ENCODE results near the gene SMIM38. TPM values are rescaled to one million over a fixed set of nuclear protein-coding genes. Genes with fewer than 3 reads are reported as not detected.

SMIM38 gene
- total RNA-seq (under 1 TPM; 0.50 to 0.70 TPM), polyA plus RNA-seq (not detected)

- no peaks in the 10 kb centered on the region for H3K9me3 ChIP-seq (ENCODE audit: control insufficient read depth in 1 of 2, low read length in 2 of 2)
- H3K9me3 Mint-ChIP-seq: peaks cover 0 to 1% (median 0%) of the 10 kb centered on the region in 8 donors
- POLR2A ChIA-PET (ENCODE audit: partially characterized antibody): no interaction called here
- no peak within 1 kb of the TSS for H3K27ac ChIP-seq (ENCODE audit: low read depth, low read length)
- CTCF ChIA-PET (ENCODE audit: partially characterized antibody): no interaction called here
- no peaks in the 10 kb centered on the region for H3K36me3 Mint-ChIP-seq
- no peaks in the 10 kb centered on the region for H3K4me1 ChIP-seq (ENCODE audit: insufficient read depth, low read length)
- no peaks in the 10 kb centered on the region for H3K27me3 ChIP-seq (ENCODE audit: insufficient read depth, low read length)
- intact Hi-C loops (cut with micrococcal nuclease): no loop called here
- DNase-seq: no peak
- peak within 1 kb of the TSS in 1 of 7 donors; percentile 70 for H3K27ac Mint-ChIP-seq
- H3K4me3 ChIP-seq (ENCODE audit: low read length in 2 of 2): no peak within 1 kb of the TSS
- no peaks in the 10 kb centered on the region for H3K36me3 ChIP-seq (ENCODE audit: insufficient read depth, low read length)
- H3K4me3 Mint-ChIP-seq: peak within 1 kb of the TSS in 1 of 8 donors; percentile 29
- peaks cover 0 to 5% (median 1%) of the 10 kb centered on the region in 4 donors for H3K4me1 Mint-ChIP-seq
- H3K27me3 Mint-ChIP-seq: peaks cover 1 to 4% of the 10 kb centered on the region in 2 donors
Measured at GRCh38 chr11:69155302-69156234, at the start of gene SMIM38. Gene SMIM38, plus strand, starts transcription at chr11:69155935. Its CDS starts 1,912 bp downstream, at chr11:69157847.

- Histone ChIP-seq H3K4me3 (ENCODE audit: low read length in 2 of 2) (no peak overlapping the region), H3K27ac (ENCODE audit: low read depth, low read length) (no peak overlapping the region), H3K27me3 (ENCODE audit: insufficient read depth, low read length) (no peaks in the 10 kb centered on the region), H3K36me3 (ENCODE audit: insufficient read depth, low read length) (no peaks in the 10 kb centered on the region), H3K9me3 (ENCODE audit: control insufficient read depth in 1 of 2, low read length in 2 of 2) (no peaks in the 10 kb centered on the region), H3K4me1 (ENCODE audit: insufficient read depth, low read length) (no peaks in the 10 kb centered on the region)
- ChIA-PET POLR2A (ENCODE audit: partially characterized antibody) (no interaction called here), CTCF (ENCODE audit: partially characterized antibody) (no interaction called here)
- Mint-ChIP-seq H3K4me3 (peak overlapping the region in 1 of 8 donors; percentile 48), H3K4me1 (peaks cover 0 to 6% (median 3%) of the 10 kb centered on the region in 4 donors), H3K27ac (no peak overlapping the region), H3K36me3 (peaks cover 0 to 14% of the 10 kb centered on the region in 2 donors), H3K27me3 (peaks cover 1 to 5% of the 10 kb centered on the region in 2 donors), H3K9me3 (peaks cover 0 to 7% (median 0%) of the 10 kb centered on the region in 8 donors)
- intact Hi-C loops (cut with micrococcal nuclease): no loop called here
- no peak for DNase-seq
Measured at GRCh38 chr11:69106031-69106811, 49.5 kb upstream of the SMIM38 start.

GRCh38 chr11:69107413-69107812 lies 48.3 kb upstream of the SMIM38 start:
- Histone ChIP-seq H3K4me3 (ENCODE audit: low read length in 2 of 2) (no peak overlapping the region), H3K4me1 (ENCODE audit: insufficient read depth, low read length) (no peaks in the 10 kb centered on the region), H3K27ac (ENCODE audit: low read depth, low read length) (no peak overlapping the region), H3K36me3 (ENCODE audit: insufficient read depth, low read length) (no peaks in the 10 kb centered on the region), H3K27me3 (ENCODE audit: insufficient read depth, low read length) (no peaks in the 10 kb centered on the region), H3K9me3 (ENCODE audit: control insufficient read depth in 1 of 2, low read length in 2 of 2) (no peaks in the 10 kb centered on the region)
- H3K9me3 Mint-ChIP-seq: peaks cover 0 to 7% (median 0%) of the 10 kb centered on the region in 8 donors
- no peak overlapping the region for H3K27ac Mint-ChIP-seq
- H3K4me1 Mint-ChIP-seq: peaks cover 0 to 5% (median 2%) of the 10 kb centered on the region in 4 donors
- peaks cover 0 to 14% of the 10 kb centered on the region in 2 donors for H3K36me3 Mint-ChIP-seq
- H3K4me3 Mint-ChIP-seq: no peak overlapping the region
- ChIA-PET CTCF (ENCODE audit: partially characterized antibody) (interaction anchor here (0.8 kb wide), 1 partner anchor 536 kb away, joined by 3 read pairs; no protein-coding TSS in a partner anchor), POLR2A (ENCODE audit: partially characterized antibody) (no interaction called here)
- H3K27me3 Mint-ChIP-seq: peaks cover 1 to 5% of the 10 kb centered on the region in 2 donors
- DNase-seq: no peak
- intact Hi-C loops (cut with micrococcal nuclease): no loop called here

GRCh38 chr11:69108030-69108429 lies 47.7 kb upstream of the SMIM38 start:
- Mint-ChIP-seq H3K27ac (no peak overlapping the region), H3K9me3 (peaks cover 0 to 7% (median 0%) of the 10 kb centered on the region in 8 donors), H3K4me3 (no peak overlapping the region), H3K4me1 (peaks cover 0 to 5% (median 2%) of the 10 kb centered on the region in 4 donors), H3K36me3 (peaks cover 0 to 14% of the 10 kb centered on the region in 2 donors), H3K27me3 (peaks cover 0 to 5% of the 10 kb centered on the region in 2 donors)
- H3K36me3 ChIP-seq (ENCODE audit: insufficient read depth, low read length): no peaks in the 10 kb centered on the region
- H3K27ac ChIP-seq (ENCODE audit: low read depth, low read length): no peak overlapping the region
- no peak for DNase-seq
- H3K27me3 ChIP-seq (ENCODE audit: insufficient read depth, low read length): no peaks in the 10 kb centered on the region
- ChIA-PET CTCF (ENCODE audit: partially characterized antibody) (no interaction called here), POLR2A (ENCODE audit: partially characterized antibody) (no interaction called here)
- H3K4me1 ChIP-seq (ENCODE audit: insufficient read depth, low read length): no peaks in the 10 kb centered on the region
- H3K4me3 ChIP-seq (ENCODE audit: low read length in 2 of 2): no peak overlapping the region
- intact Hi-C loops (cut with micrococcal nuclease): no loop called here
- H3K9me3 ChIP-seq (ENCODE audit: control insufficient read depth in 1 of 2, low read length in 2 of 2): no peaks in the 10 kb centered on the region

GRCh38 chr11:69108559-69108958 lies 47.2 kb upstream of the SMIM38 start:
- Mint-ChIP-seq H3K27ac (no peak overlapping the region), H3K27me3 (peaks cover 0 to 5% of the 10 kb centered on the region in 2 donors), H3K36me3 (peaks cover 0 to 14% of the 10 kb centered on the region in 2 donors), H3K9me3 (peaks cover 0 to 7% (median 0%) of the 10 kb centered on the region in 8 donors), H3K4me1 (peaks cover 0 to 5% (median 2%) of the 10 kb centered on the region in 4 donors), H3K4me3 (no peak overlapping the region)
- Histone ChIP-seq H3K4me1 (ENCODE audit: insufficient read depth, low read length) (no peaks in the 10 kb centered on the region), H3K27ac (ENCODE audit: low read depth, low read length) (no peak overlapping the region), H3K4me3 (ENCODE audit: low read length in 2 of 2) (no peak overlapping the region), H3K9me3 (ENCODE audit: control insufficient read depth in 1 of 2, low read length in 2 of 2) (no peaks in the 10 kb centered on the region), H3K36me3 (ENCODE audit: insufficient read depth, low read length) (no peaks in the 10 kb centered on the region), H3K27me3 (ENCODE audit: insufficient read depth, low read length) (no peaks in the 10 kb centered on the region)
- no peak for DNase-seq
- CTCF ChIA-PET (ENCODE audit: partially characterized antibody): no interaction called here
- intact Hi-C loops (cut with micrococcal nuclease): no loop called here
- POLR2A ChIA-PET (ENCODE audit: partially characterized antibody): no interaction called here

- H3K27ac ChIP-seq (ENCODE audit: low read depth, low read length): no peak overlapping the region
- Mint-ChIP-seq H3K9me3 (peaks cover 0 to 7% (median 0%) of the 10 kb centered on the region in 8 donors), H3K4me1 (peaks cover 0 to 5% (median 2%) of the 10 kb centered on the region in 4 donors), H3K4me3 (no peak overlapping the region), H3K27ac (peak overlapping the region in 2 of 7 donors; percentile 12 to 61), H3K36me3 (peaks cover 0 to 14% of the 10 kb centered on the region in 2 donors), H3K27me3 (peaks cover 0 to 5% of the 10 kb centered on the region in 2 donors)
- no peaks in the 10 kb centered on the region for H3K27me3 ChIP-seq (ENCODE audit: insufficient read depth, low read length)
- intact Hi-C loops (cut with micrococcal nuclease): no loop called here
- H3K4me3 ChIP-seq (ENCODE audit: low read length in 2 of 2): no peak overlapping the region
- ChIA-PET POLR2A (ENCODE audit: partially characterized antibody) (no interaction called here), CTCF (ENCODE audit: partially characterized antibody) (no interaction called here)
- no peak for DNase-seq
- H3K9me3 ChIP-seq (ENCODE audit: control insufficient read depth in 1 of 2, low read length in 2 of 2): no peaks in the 10 kb centered on the region
- no peaks in the 10 kb centered on the region for H3K36me3 ChIP-seq (ENCODE audit: insufficient read depth, low read length)
- no peaks in the 10 kb centered on the region for H3K4me1 ChIP-seq (ENCODE audit: insufficient read depth, low read length)
Measured at GRCh38 chr11:69109101-69109500, 46.6 kb upstream of the SMIM38 start.

- ChIA-PET POLR2A (ENCODE audit: partially characterized antibody) (no interaction called here), CTCF (ENCODE audit: partially characterized antibody) (no interaction called here)
- no peaks in the 10 kb centered on the region for H3K4me1 ChIP-seq (ENCODE audit: insufficient read depth, low read length)
- H3K4me3 Mint-ChIP-seq: peak overlapping the region in 1 of 8 donors; percentile 52
- peaks cover 0 to 14% of the 10 kb centered on the region in 2 donors for H3K36me3 Mint-ChIP-seq
- H3K27me3 ChIP-seq (ENCODE audit: insufficient read depth, low read length): no peaks in the 10 kb centered on the region
- no peak for DNase-seq
- peaks cover 0 to 5% (median 2%) of the 10 kb centered on the region in 4 donors for H3K4me1 Mint-ChIP-seq
- peak overlapping the region in 1 of 7 donors; percentile 27 for H3K27ac Mint-ChIP-seq
- H3K9me3 ChIP-seq (ENCODE audit: control insufficient read depth in 1 of 2, low read length in 2 of 2): no peaks in the 10 kb centered on the region
- intact Hi-C loops (cut with micrococcal nuclease): no loop called here
- H3K4me3 ChIP-seq (ENCODE audit: low read length in 2 of 2): no peak overlapping the region
- H3K27me3 Mint-ChIP-seq: peaks cover 0 to 5% of the 10 kb centered on the region in 2 donors
- no peak overlapping the region for H3K27ac ChIP-seq (ENCODE audit: low read depth, low read length)
- H3K36me3 ChIP-seq (ENCODE audit: insufficient read depth, low read length): no peaks in the 10 kb centered on the region
- H3K9me3 Mint-ChIP-seq: peaks cover 0 to 7% (median 0%) of the 10 kb centered on the region in 8 donors
Measured at GRCh38 chr11:69110451-69110850, 45.3 kb upstream of the SMIM38 start.
